ENCODE data around the gene HSH2D. TPM values are rescaled to one million over a fixed set of nuclear protein-coding genes. Genes with fewer than 3 reads are reported as not detected.

The HSH2D gene
- total RNA-seq, 4 donors from 2014 or later, result 0.23 to 1.4 TPM; not detected in 2

GRCh38 chr19:16121141-16121540 lies 22.3 kb upstream of the HSH2D start:
- no peak for TF ChIP-seq CTCF (IDR thresholded peaks at IDR 0.05)
- no peak for TF ChIP-seq POLR2AphosphoS5 (IDR thresholded peaks at IDR 0.05)
- no peak for TF ChIP-seq EP300 (IDR thresholded peaks at IDR 0.05)
- TF ChIP-seq POLR2A (IDR thresholded peaks at IDR 0.05), result no peak
- Histone ChIP-seq H3K27ac (peak overlapping the region; percentile 22), H3K27me3 (no peaks in the 10 kb centered on the region), H3K36me3 (peaks cover 86% of the 10 kb centered on the region), H3K4me1 (peaks cover 13% of the 10 kb centered on the region), H3K4me3 (no peak overlapping the region), H3K9me3 (no peaks in the 10 kb centered on the region)
- DNase-seq (ENCODE audit: low spot score in 2 of 2), result no peak
- WGBS, result 90% methylated on average over 4 of the region's 5 CpGs

GRCh38 chr19:16121967-16122366 lies 21.5 kb upstream of the HSH2D start:
- Histone ChIP-seq H3K27me3 (no peaks in the 10 kb centered on the region), H3K36me3 (peaks cover 94% of the 10 kb centered on the region), H3K9me3 (no peaks in the 10 kb centered on the region), H3K4me3 (no peak overlapping the region), H3K4me1 (peaks cover 13% of the 10 kb centered on the region), H3K27ac (peak overlapping the region; percentile 22)
- TF ChIP-seq POLR2AphosphoS5 (IDR thresholded peaks at IDR 0.05) (no peak), EP300 (IDR thresholded peaks at IDR 0.05) (no peak), POLR2A (IDR thresholded peaks at IDR 0.05) (no peak), CTCF (IDR thresholded peaks at IDR 0.05) (no peak)
- no peak for DNase-seq (ENCODE audit: low spot score in 2 of 2)
- 73% methylated on average over 11 of the region's 11 CpGs for whole genome bisulfite sequencing

GRCh38 chr19:16124953-16125352 lies 18.5 kb upstream of the HSH2D start:
- H3K4me1 ChIP-seq, result peaks cover 21% of the 10 kb centered on the region
- peaks cover 100% of the 10 kb centered on the region for H3K36me3 ChIP-seq
- H3K4me3 ChIP-seq, result no peak overlapping the region
- no peak for DNase-seq (ENCODE audit: low spot score in 2 of 2)
- H3K27ac ChIP-seq, result no peak overlapping the region
- H3K9me3 ChIP-seq, result no peaks in the 10 kb centered on the region
- 79% methylated on average over 7 of the region's 14 CpGs for WGBS
- TF ChIP-seq EP300 (IDR thresholded peaks at IDR 0.05), result no peak
- TF ChIP-seq POLR2AphosphoS5 (IDR thresholded peaks at IDR 0.05), result no peak
- TF ChIP-seq POLR2A (IDR thresholded peaks at IDR 0.05), result no peak
- no peak for TF ChIP-seq CTCF (IDR thresholded peaks at IDR 0.05)
- H3K27me3 ChIP-seq, result no peaks in the 10 kb centered on the region

GRCh38 chr19:16125737-16126495 lies 17.6 kb upstream of the HSH2D start:
- peaks cover 100% of the 10 kb centered on the region for H3K36me3 ChIP-seq
- H3K27ac ChIP-seq, result no peak overlapping the region
- H3K27me3 ChIP-seq, result no peaks in the 10 kb centered on the region
- H3K4me3 ChIP-seq, result no peak overlapping the region
- WGBS, result 70% methylated on average over 8 of the region's 10 CpGs
- no peak for DNase-seq (ENCODE audit: low spot score in 2 of 2)
- H3K9me3 ChIP-seq, result no peaks in the 10 kb centered on the region
- TF ChIP-seq POLR2AphosphoS5 (IDR thresholded peaks at IDR 0.05), result no peak
- no peak for TF ChIP-seq EP300 (IDR thresholded peaks at IDR 0.05)
- no peak for TF ChIP-seq CTCF (IDR thresholded peaks at IDR 0.05)
- TF ChIP-seq POLR2A (IDR thresholded peaks at IDR 0.05), result no peak
- peaks cover 21% of the 10 kb centered on the region for H3K4me1 ChIP-seq

GRCh38 chr19:16127080-16127479 lies 16.4 kb upstream of the HSH2D start:
- no peak overlapping the region for H3K4me3 ChIP-seq
- peaks cover 99% of the 10 kb centered on the region for H3K36me3 ChIP-seq
- TF ChIP-seq CTCF (IDR thresholded peaks at IDR 0.05) (no peak), POLR2AphosphoS5 (IDR thresholded peaks at IDR 0.05) (no peak), EP300 (IDR thresholded peaks at IDR 0.05) (no peak), POLR2A (IDR thresholded peaks at IDR 0.05) (no peak)
- H3K9me3 ChIP-seq, result no peaks in the 10 kb centered on the region
- peaks cover 11% of the 10 kb centered on the region for H3K4me1 ChIP-seq
- no peak for DNase-seq (ENCODE audit: low spot score in 2 of 2)
- no peaks in the 10 kb centered on the region for H3K27me3 ChIP-seq
- 75% methylated on average over 11 of the region's 11 CpGs for WGBS
- no peak overlapping the region for H3K27ac ChIP-seq

Data from suprapubic skin (tissue), 4 donors.